NB4 (cell line): ENCODE data around the gene PTRH2.

Experiments used
- DNase-seq: peaks from one replicate; pipeline ENCODE4 v3.0.0; 2010; ENCODE audit warnings: low read depth
- H3K4me3 ChIP-seq: one replicate; pipeline ENCODE4 v1.5.1; 2011; ENCODE audit warnings: mild to moderate bottlenecking, low read depth, low read length, moderate library complexity
- MYC ChIP-seq: IDR thresholded peaks from 2 replicates; pipeline ENCODE4 v1.6.1; 2011; ENCODE audit warnings: low read depth, low read length
- POLR2A ChIP-seq: IDR thresholded peaks from 2 replicates; pipeline ENCODE4 v1.6.1; 2011; ENCODE audit warnings: mild to moderate bottlenecking; ENCODE audit not compliant: insufficient read length; ENCODE audit errors: extremely low read depth
- TF ChIP-seq, protein P1 (sequence below): IDR thresholded peaks from 2 replicates; pipeline ENCODE4 v1.6.1; 2011; ENCODE audit warnings: low read depth, low read length
- TF ChIP-seq, protein P2 (sequence below): IDR thresholded peaks from one replicate; pipeline ENCODE4 v1.5.1; 2012; ENCODE audit warnings: low read depth, low read length

The PTRH2 gene

DNA sequence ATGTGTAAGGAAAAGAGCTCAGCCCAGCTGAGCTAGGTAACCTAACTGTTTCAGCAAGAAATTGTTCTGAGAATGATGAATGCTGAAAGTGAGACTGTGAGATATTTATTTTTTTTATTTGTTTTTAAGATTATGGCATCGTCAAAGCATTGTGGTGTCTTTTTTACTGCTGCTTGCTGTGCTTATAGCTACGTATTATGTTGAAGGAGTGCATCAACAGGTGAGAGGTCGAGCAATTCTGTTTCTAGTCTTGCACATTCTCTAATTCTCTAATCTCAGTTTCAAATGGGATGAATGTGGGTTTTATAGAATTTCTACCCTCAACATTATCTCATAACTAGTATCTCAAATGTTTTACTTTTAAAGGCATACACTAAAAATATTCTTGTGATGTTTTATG is 30.1 kb upstream of the PTRH2 start:
- TF ChIP-seq, protein P1, sequence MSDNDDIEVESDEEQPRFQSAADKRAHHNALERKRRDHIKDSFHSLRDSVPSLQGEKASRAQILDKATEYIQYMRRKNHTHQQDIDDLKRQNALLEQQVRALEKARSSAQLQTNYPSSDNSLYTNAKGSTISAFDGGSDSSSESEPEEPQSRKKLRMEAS, result no peak
- no peak for TF ChIP-seq MYC
- TF ChIP-seq, protein P2, sequence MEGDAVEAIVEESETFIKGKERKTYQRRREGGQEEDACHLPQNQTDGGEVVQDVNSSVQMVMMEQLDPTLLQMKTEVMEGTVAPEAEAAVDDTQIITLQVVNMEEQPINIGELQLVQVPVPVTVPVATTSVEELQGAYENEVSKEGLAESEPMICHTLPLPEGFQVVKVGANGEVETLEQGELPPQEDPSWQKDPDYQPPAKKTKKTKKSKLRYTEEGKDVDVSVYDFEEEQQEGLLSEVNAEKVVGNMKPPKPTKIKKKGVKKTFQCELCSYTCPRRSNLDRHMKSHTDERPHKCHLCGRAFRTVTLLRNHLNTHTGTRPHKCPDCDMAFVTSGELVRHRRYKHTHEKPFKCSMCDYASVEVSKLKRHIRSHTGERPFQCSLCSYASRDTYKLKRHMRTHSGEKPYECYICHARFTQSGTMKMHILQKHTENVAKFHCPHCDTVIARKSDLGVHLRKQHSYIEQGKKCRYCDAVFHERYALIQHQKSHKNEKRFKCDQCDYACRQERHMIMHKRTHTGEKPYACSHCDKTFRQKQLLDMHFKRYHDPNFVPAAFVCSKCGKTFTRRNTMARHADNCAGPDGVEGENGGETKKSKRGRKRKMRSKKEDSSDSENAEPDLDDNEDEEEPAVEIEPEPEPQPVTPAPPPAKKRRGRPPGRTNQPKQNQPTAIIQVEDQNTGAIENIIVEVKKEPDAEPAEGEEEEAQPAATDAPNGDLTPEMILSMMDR, result no peak
- TF ChIP-seq POLR2A, result no peak
- no peak overlapping the region for H3K4me3 ChIP-seq
- DNase-seq, result no peak

DNA sequence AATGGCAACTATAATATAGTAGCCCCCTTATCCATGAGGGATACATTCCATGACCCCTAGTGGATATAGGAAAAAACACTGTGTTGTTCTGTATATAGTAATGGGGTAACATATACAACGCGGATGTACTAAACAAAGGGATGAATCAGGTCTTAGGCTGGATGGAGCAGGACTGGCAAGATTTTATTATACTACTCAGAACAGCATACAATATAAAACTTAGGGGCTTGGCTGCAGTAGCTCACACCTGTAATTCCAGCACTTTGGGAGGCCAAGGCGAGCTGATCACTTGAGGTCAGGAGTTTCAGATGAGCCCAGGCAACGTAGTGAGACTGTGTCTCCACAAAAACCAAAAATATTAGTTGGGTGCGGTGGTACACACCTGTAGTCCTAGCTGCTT is 27.0 kb upstream of the PTRH2 start:
- DNase-seq, result no peak
- TF ChIP-seq POLR2A (no peak), MYC (no peak)
- TF ChIP-seq, protein P2, result no peak
- TF ChIP-seq, protein P1, result no peak
- no peak overlapping the region for H3K4me3 ChIP-seq

DNA sequence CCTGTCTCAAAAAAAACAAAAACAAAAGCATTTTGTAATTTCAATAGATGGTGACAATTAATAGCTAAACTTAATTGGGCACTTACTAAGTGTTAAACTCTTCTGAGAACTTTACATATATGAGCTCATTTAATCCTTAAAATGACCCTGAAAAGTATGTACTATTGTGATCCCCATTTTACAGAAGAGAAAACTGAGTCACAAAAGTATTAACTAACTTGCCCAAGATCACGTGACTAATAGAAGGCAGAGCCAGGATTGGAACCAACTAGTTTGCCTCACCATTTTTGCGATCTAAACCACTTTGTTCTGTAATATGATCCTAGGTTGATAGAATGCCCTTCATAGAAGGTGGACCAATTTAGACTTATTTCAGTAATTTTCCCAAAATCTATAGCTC is 26.5 kb upstream of the PTRH2 start:
- TF ChIP-seq, protein P2, result no peak
- TF ChIP-seq, protein P1, result no peak
- no peak for TF ChIP-seq POLR2A
- TF ChIP-seq MYC, result no peak
- no peak for DNase-seq
- no peak overlapping the region for H3K4me3 ChIP-seq

DNA sequence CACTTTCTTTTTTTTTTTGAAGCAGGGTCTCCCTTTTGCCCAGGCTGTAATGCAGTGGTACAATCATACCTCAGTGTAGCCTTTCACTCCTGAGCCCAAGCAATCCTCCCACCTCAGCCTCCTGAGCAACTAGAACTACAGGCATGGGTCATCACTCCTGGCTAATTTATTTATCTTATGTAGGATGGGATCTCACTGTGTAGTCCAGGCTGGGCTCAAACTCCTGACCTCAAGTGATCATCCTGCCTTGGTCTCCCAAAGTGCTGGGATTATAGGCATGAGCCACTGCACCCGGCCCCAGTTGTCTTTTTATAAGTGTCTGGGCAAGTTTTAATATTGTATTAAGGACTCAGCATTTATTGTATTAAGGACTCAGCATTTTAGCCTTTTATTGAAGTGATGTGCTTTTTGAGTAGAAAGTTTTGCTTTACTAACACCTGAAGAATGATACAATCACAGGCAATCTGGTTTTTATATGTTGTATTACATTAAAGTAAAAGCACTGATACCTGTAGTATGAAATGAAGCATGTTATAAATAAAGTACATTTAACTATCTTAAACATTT is 23.1 kb upstream of the PTRH2 start:
- DNase-seq, result no peak
- H3K4me3 ChIP-seq, result no peak overlapping the region
- no peak for TF ChIP-seq MYC
- TF ChIP-seq, protein P2, result no peak
- TF ChIP-seq, protein P1, result no peak
- no peak for TF ChIP-seq POLR2A

DNA sequence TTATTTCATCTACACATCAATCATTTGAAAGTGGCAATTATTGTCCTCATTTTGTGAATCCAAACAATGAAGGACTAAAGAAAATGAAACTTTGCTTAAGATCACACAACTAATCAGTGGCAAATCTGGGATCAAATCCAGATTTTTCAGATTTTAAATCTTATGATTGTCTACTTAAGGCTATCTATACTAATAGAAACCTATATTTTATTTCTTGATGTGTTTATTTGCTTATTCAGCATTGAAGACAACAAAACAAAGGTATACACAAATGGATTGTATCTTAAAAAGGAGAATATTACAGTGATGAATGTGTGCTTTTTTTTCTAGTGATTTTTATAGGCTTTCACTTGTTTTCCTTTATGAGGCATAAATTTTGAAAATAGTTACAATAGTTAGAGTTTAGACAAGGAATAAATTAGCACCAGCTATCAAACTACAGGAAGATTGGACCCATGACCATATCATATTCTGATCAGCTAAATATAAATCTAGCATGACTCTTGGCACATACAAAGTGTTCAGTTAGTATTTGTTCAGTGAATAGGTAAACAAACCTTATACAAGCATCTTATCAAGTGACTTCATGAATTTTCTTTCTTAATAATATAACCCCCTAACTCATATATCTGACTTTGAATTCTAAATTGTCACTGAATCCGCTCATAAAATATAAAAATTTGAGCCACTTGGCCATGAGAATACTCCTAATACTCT is 20.7 kb upstream of the PTRH2 start:
- H3K4me3 ChIP-seq, result no peak overlapping the region
- no peak for DNase-seq
- TF ChIP-seq, protein P2, result no peak
- TF ChIP-seq, protein P1, result no peak
- TF ChIP-seq POLR2A (no peak), MYC (no peak)
